AG20443 (cell line): ENCODE measurements around the gene MAST3.

Experiments
- DNase-seq: peaks from one replicate; pipeline ENCODE4 v3.0.0; 2012; ENCODE audit warnings: low spot score, mixed read lengths

The MAST3 gene

GRCh38 chr19:18112989-18113478, 15.5 kb downstream of the MAST3 start:
- peak; percentile 88 for DNase-seq

GRCh38 chr19:18113827-18114226, 16.2 kb downstream of the MAST3 start:
- DNase-seq: no peak

GRCh38 chr19:18114483-18114882, 16.9 kb downstream of the MAST3 start:
- DNase-seq: no peak

GRCh38 chr19:18117364-18117691, 19.8 kb downstream of the MAST3 start:
- DNase-seq: no peak

GRCh38 chr19:18117692-18118378, 20.3 kb downstream of the MAST3 start:
- DNase-seq: peak; percentile 100

- DNase-seq: no peak
Observed at GRCh38 chr19:18118420-18119012, 20.9 kb downstream of the MAST3 start.

- DNase-seq: no peak
Observed at GRCh38 chr19:18119013-18119716, 21.6 kb downstream of the MAST3 start.

- no peak for DNase-seq
Observed at GRCh38 chr19:18119717-18120105, 22.1 kb downstream of the MAST3 start.

- no peak for DNase-seq
Observed at GRCh38 chr19:18120127-18120526, 22.5 kb downstream of the MAST3 start.

GRCh38 chr19:18121166-18121565, 23.6 kb downstream of the MAST3 start:
- DNase-seq: no peak

- no peak for DNase-seq
Observed at GRCh38 chr19:18122424-18122823, 24.8 kb downstream of the MAST3 start.

- no peak for DNase-seq
Observed at GRCh38 chr19:18122860-18123795, 25.6 kb downstream of the MAST3 start.

GRCh38 chr19:18123819-18124218, 26.2 kb downstream of the MAST3 start:
- no peak for DNase-seq

- DNase-seq: no peak
Observed at GRCh38 chr19:18126097-18126496, 28.5 kb downstream of the MAST3 start.

- no peak for DNase-seq
Observed at GRCh38 chr19:18128044-18128443, 30.5 kb downstream of the MAST3 start.

GRCh38 chr19:18128805-18129204, 31.2 kb downstream of the MAST3 start:
- DNase-seq: no peak

- no peak for DNase-seq
Observed at GRCh38 chr19:18130523-18131242, 33.1 kb downstream of the MAST3 start.

- no peak for DNase-seq
Observed at GRCh38 chr19:18131841-18132596, 34.4 kb downstream of the MAST3 start.

- no peak for DNase-seq
Observed at GRCh38 chr19:18135712-18136584, 38.4 kb downstream of the MAST3 start.

GRCh38 chr19:18137242-18137641, 39.7 kb downstream of the MAST3 start:
- DNase-seq: no peak
